Fibroblast of upper back skin (primary cell): ENCODE measurements around the gene ISLR.
"Not testable (repeated sequence)": the region's sequence is repeated elsewhere in the genome, so short reads cannot be mapped to it uniquely, and the experiment has no call there.

Source experiments
- DNase-seq: peaks from one replicate; pipeline ENCODE4 v3.0.0-alpha.2; 2013

Gene ISLR

DNA sequence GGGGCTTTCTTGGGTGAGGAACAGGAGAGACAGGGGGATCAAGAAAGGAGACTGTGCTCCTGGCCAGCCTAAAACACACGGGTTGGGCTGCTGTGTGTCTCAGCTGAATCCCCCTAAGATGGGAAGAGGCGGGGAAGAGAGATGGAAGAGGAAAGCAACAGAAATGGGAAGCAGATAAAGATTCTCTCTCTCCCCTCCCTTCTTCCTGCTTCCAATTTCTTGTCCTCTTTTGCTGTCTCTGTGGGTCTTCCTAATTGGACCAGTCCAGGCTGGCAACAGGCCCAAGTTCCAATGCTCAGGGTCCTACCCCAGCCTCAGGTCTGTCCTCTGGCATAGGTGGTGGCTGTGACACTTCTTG lies 36.0 kb upstream of the ISLR start:
- DNase-seq, result no peak

DNA sequence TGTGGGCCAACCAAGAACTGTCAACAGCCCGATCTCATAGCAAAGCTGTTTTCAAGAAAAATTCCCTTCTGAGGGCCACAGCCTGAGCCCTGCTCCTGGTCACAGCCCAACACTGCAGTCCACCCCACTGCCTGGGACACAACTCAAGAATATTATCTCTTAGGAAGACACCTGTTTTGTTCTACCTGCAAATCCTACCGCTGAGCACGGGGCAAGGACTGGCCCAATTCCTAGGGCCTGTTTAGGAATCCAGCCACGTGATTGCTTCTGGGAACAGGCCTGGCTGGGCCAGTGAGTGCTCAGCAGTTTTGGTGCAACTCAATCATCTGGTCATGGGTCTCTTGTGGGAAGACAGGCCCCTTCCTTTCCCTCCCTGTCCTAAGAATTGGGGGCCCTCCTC lies 34.9 kb upstream of the ISLR start:
- DNase-seq, result no peak

DNA sequence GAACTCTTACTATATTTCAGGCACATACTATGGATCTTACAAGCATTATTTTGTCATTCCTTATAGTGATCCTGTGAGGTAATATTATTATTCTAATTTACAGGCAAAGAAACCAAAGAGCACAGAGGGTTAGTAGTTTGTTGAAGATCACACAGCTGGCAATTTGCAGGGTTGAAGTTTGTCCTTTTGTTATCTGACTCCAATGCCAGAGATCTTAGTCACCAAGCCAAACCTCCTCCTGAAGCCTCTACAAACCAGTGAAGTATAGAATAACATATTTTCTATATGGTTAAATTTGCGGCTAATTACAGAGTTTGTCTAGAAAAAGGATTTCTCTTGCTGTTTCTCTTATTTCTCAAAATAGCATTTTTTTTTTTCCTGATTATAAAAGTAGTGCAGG lies 31.9 kb upstream of the ISLR start:
- DNase-seq, result no peak

DNA sequence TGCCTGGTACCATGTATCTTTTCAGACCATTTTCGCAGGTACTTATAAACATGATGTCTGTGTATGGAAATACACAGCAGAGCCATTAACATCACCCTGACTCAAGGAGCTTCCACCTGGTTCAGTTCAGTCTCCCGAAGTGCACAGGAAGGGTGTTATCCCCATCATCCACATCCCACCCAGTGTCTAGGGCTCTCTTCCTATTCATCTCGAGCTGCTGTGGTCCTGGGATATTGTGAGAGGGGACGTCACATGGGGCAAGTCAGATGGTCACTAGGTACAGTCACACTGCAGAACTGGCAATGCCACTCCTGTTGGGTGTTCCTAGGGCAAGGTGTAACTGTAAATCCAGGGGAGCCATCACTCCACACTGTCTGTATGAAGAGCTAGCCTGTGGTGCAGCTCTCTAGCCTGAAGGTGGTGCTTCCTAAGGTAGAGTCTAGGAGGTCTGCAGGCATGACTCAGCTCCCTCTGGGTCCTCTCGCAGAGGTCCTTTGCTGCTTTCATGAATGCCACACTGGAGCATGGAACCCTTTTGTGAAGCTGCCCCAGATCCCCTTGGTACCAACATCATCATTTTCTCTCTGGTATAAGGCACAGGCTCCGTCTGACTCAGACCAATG lies 29.2 kb upstream of the ISLR start:
- no peak for DNase-seq

DNA sequence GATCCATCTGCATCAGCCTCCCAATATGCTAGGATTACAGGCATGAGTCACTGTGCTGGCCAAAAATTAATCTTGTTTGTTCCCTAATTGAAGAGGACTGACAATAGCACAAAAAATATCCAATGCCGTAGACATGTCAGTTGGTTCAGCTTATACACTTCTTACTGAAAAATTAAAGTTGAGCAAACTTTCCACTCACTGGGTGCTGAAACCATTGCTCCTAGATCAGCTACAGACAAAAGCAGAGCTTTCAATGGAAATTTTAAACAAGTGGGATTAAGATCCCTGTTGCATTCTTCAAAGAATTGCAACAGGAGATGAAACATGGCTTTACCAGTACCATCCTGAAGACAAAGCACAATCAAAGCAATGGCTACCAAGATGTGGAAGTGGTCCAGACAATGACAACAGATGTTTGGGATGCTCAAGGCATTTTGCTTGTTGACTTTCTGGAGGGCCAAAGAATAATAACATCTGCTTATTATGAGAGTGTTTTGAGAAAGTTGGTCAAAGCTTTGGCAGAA lies 27.2 kb upstream of the ISLR start:
- no peak for DNase-seq

DNA sequence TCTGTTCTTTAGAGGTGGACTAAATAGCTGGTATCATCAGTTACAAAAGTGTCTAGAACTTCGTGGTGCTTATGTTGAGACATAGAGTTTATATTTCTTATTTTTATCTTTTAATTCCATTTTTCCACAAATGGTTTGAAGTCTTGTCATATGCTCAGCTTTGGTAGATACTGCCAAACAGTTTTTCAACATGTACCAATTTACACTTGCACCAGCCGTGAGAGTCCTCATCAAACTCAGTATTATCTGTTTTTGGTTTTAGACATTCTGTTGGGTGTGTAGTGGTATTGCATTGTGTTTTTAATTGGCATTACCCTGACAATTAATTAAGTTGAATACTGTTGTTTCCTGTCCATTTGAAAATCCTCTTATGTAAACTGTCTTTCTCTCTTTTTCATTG lies 26.5 kb upstream of the ISLR start:
- no peak for DNase-seq

DNA sequence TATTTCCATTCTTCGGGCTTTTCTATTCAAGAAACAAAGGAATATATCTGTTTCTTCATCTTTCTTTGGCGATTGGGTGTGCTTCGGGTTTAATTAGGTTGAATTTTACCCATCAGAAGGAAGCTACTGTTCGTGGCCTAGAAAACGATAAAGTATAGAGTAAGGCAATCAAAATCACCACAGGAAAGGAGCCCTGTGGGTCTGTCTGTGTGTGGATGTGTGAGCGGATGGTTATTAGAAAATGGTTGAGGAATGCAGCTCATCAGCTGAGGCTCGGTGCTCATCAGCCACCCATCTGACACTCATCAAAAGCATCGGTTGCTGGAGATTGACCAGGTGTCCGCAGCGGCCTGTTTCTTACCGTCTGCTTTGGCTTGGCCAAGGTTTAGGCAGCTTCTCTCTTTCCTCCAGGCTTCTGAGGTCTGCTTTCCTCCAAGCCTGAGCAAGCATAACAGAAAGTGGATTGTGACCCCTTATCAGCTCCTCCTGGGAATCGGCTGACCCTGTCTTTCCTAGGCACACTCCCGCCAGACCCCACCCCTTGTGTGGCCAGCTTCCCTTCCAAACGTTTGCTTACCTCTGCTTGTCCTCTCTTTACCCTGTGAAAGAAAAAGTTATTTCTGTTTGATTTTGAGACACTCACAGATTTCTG lies 17.6 kb upstream of the ISLR start:
- no peak for DNase-seq

DNA sequence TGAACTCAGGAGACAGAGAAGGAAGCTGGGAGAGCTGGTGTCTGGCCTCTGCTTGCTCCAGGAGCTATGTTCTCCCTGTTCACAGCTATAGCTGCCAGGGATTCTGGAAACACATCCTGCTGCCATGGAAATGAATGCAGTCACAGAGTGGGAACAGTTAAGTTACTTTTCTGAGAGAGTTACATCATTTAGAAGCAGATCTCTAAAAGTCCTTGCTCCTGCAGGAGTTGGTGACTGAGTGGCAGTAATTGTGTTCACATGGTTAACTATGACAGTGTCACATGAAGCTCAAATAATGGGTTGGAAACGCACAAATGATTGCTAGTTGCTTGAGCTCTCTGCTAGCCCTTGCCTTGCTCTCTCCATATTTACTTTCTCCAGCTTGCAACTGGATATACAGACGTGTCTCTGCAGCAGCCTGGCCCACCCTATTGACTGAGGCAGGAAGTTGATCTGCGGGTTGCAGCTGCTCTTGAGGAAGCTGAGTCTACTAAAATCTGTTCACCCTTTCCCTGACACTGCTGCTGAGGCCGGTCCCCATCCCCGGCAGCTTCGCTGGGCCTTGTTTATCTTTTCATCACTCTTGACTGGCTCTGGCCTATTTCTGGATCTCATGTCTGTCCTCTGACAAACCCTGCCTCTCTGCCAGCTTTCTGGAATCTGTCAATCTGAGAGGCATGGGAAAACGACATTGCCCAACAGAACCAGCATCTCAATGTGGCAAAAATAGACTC lies 16.7 kb upstream of the ISLR start:
- DNase-seq, result no peak

DNA sequence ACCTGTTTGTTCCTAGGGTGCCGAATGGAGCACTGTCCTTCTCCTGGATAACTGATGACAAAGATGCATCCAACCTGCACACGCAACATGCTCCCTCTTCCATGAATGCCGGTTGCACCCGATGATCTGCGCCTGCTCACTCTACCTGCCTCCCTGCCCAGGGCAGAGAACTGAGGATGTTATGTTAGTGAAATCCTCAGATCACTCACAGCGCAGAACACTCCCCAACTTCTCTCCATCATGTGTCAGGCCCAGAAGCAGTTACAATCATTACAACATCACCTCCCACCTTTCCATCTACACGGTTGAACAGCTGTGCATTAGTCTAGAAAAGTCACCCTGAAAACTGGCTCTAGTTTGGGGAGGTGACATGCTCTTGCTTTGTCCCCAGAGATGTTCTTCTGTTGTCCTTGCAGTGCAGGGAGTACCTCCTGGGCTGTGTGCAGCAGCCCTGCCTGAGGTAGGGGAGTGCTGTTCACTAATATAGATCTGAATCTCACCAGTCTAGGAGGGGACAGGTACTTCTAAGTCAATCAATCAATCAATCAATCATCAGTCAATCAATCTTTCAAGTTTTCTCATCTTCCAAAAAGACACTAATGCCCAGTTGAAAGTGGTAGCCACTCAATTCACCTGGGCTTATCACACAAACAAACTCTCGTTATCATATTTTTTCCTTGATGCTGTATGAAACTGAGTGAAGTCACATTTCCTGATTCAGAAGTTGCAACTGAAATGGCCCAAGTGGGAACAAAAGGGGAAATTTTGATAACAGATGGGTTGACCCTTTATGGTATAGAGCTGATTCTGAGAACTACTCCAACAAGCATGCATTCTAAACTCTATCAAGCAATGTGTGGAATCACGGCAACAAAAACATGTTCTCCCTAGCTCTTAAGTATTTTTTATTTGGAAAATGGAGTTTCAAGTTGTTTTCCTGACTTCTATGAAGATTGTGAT lies 15.4 kb upstream of the ISLR start:
- no peak for DNase-seq

DNA sequence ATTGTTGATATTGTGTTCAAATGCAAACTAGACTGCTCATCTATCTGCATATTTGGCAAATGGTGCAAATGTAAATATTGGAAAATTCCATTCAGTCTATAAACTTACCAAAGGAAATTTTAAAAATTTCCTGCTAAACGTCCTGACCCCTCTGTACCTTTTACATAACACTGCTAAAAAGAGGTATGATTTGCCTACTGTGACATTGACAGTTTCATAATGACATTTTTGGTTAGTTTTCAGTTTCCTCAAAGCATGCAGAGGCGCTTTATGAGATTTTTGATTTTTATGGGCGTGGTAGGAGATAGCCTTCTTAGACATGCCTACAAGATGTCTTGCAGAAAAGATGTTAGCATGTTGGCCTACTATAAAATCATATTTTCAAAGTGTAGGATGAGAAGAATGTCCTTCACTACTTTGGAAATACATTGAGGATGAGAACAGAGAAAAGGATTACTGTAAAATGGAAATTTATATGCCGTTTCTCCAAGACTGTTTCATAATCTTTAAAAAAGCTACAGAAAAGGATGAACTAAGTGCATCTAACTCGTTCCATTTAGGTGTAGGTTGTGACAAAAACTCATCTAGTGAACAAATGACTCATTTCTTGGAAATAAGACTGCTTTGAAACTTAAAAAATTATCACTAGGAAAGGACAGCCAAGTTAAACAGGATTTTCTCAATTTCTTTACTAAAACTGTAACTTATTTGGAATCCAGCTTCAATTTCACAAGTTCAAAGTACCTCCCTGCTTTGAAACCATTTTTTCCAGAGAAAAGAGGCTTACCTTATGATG lies 14.5 kb upstream of the ISLR start:
- no peak for DNase-seq

DNA sequence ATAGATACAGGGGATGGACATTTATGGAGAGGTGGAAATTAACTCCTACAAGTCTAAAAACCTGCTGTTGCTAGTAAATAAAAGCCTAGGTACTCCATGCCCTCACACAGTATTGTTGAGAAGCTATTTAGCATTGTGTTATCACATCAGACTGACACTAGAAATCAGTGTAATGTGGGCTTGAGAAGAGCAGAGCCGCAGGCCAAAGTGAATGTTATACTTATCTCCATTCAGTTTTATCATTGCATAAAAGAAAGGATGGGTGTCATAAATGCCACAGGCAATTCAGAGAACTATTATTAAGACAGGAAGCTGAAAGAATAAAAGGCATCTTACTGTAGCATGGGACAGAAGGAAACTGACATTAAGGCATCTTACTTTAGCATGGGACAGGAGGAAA lies 13.7 kb upstream of the ISLR start:
- no peak for DNase-seq

DNA sequence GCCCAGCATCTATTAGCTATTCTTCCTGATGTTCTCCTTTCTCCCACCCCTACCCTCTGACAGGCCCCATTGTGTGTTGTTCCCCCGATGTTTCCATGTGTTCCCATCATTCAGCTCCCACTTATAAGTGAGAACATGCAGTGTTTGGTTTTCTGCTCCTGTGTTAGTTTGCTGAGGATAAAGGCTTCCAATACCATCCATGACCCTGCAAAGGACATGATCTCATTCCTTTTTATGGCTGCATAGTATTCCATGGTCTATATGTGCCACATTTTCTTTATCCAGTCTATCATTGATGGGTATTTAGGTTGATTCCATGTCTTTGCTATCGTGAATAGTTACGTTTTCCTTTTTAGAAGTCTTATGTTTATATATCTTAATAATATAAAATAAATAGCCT lies 13.1 kb upstream of the ISLR start:
- not testable (repeated sequence) for DNase-seq

DNA sequence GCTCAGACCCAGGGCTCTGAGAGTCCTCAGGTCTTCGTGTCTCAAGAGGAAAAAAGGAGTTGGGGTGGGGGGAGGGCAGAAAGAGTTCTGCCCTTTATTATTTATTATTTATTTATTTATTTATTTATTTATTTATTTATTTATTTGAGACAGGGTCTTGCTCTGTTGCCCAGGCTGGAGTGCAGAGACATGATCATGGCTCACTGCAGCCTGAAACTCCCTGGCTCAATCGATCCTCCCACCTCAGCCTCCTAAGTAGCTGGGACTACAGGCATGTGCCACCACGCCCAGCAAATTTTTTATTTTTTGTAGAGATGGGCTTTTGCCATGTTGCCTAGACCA lies 11.3 kb upstream of the ISLR start:
- DNase-seq, result not testable (repeated sequence)

DNA sequence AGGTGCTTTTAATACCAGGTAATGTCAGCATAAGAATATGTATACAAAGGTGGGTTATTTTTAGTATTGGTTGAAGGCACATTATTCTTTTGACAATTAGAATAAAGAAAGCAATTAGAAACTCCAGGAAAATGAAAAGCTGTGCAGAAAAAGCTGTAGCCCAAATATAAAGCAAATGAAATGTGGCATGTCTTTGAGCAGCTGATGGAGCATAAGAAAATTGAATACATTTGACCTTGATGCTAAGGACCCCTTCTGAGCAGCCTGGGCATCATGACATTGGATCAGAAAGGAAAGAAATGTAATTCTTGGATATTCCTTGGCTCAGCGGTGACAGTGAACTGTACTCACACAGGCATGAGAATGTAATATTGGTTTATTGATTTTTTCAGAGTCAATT lies 8.0 kb upstream of the ISLR start:
- DNase-seq, result no peak

DNA sequence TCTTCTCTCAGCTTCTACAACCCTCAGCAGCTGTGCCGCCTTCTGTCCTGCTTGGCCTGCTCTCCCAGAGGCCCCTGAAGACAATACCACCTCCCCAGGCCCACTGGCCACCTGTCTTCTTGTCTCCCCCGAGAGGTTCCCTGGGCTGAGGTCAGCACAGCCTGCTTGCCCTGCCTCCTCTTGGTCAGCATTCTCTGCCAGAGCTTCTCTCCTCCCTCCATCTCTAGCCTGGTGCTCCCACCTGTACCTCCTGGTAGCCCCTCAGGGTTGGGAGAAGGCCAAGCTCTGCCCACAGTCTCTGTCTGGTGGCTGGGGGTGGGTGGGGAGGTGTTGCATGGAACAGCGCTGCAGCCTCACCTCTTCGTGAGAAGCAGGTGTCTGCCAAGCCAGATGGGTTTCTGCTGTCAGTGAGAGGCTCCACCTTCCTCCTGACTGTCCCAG lies 5.6 kb upstream of the ISLR start:
- DNase-seq, result no peak

DNA sequence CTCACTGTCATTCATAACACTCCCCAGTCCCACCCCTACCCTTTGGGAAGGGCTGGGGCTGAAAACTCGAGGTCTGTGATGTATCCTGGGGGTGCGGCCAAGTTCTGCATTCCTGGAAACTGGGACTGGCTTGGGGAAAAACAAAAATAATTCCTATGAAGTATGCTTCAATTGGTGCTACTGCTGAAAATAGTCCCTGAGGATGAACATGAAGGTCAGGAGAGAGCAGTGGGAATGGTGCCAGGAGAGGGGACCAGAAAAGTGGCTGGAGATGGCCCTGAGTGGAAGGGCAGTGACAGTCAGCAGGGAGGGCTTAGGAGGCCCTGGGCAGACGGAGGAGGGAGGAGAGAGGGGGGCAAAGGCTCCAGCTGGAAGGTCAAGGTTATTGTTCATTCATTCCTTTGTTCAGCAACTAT lies 4.8 kb upstream of the ISLR start:
- DNase-seq, result no peak

DNA sequence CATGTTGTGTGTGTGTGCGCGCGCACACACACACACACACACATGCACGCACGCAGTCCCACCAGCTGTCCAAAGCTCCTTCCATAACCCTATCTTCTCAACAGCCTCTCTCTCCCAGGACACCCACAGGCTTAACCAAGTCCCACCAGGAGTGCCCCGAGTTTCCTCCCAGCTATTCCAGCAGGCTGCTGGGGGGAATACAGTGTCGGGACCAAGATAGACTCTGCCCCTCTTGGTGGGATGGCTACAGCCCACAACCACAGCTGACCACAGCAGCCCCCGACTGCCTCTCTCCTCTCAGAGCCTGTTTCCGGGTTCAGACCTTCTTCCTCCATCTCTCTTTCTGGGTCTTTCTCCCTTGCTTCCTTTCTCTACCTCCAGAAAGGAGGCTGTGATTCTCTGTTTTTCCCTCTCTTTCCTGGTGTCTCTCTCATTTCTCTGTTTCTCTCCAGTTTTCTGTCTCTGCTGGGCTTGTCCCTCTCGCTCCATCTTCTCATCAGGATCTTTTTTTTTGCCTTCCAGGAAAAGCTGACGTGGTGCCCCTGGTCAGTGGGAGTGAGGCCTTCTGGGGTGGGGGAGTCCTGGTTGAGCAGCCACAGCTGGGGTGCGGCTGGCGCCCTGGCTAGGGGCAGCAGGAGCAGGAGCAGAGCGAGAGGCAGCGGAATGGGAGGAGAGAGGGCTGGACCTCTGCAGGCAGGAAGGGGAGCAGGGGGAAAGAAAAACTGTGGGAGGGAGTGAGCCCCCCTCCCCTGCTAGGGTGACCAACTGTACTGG lies 3.3 kb upstream of the ISLR start:
- no peak for DNase-seq

DNA sequence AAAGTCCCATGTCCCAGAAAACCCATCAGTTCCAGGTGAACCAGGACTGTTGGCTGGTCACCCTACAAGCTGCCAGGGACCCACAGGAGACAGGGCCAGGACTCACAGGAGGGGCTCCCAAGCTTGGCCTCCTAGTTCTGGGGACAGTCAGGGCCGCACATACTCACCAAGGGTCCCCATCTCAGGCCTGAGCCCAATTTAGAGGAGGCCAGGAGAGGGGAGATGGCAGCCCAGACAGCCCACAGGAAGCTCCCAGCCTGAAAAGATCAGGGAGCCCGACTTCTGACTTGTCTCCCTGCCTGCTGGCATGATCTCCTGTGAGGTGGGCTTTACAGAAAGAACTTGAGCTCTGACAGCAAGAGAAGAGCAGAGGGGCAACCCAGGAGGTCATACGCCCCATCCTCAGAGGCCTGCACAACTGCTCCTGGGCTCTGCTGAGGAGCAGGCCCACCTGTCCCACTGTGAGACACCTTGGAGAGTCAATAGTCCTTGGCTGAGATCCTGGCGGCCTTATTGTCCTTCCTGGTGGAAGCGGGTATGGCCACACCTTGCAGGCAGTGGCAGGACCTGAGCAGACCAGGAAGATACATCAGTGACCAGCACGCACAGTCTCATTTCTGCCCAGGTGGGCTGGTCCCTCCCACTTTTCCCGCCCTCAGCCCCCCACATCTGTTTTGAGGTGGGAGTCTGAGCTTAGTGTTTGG lies 2.5 kb upstream of the ISLR start:
- DNase-seq, result no peak

DNA sequence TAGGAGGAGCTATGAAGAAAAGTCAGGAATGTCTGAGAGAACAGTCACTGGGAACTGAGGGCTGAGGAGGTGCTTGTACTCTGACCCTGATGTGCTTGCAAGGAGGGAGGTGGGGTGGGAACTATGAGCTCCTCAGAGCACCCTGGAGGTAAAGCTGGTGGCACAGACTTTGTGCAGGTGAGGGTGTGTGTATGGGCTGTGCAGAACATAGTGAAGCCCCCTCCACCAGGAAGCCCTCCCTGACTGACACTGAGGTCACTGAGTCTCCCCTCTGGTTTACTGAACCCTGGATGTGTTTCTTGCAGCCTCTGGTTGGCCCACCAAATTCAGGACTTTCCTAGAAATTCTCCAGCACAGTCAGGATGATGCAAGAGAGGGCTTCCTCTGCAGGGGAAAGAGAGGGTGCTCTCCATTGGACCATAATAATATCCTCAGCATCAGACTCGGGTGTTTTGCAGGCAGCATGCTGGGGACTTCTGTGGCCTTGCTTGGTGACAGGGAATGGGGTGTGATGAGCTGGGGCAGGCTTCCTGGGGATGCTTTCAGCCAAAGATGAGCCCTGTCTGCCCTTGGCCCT lies 1.5 kb upstream of the ISLR start:
- DNase-seq, result no peak

DNA sequence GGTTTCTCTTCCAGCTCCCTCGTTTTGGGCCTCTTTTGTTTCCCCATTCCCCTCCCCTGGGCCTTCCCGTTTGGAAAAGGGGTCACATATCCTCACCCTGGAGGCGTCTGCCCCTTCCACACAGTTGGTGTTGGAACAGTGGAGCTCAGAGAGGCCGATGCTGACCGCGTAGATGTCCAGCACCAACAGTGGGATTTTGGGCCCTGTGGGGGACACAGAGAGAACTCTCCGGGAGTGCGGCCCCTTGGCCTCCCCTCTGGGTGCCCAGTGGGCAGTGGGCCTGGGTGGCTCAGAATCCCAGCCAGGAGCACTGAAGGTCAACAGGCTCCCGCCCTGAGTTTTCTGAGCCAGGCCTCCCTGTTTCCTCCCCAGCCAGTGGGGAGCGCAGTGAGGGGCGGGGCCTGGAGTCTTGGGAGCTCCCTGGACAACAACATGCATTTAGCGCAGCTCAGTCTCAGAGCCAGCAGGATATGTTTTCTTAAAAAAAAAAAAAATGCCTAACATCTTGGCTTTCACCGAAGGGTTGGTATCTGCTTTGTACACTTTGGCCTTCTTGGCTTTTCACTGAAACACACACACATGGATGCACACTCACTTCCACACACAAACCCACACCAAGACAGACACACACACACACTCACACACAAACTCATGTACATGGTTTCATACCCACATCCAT lies 670 bp upstream of the ISLR start:
- DNase-seq, result peak; percentile 72
